WI38 (cell line): Measurements from ENCODE around the gene PEX1.
"Not testable (repeated sequence)": the region's sequence is repeated elsewhere in the genome, so short reads cannot be mapped to it uniquely, and the experiment has no call there.

ENCODE experiments used
- H3K4me3 ChIP-seq: 2 replicates; pipeline ENCODE4 v1.5.1; 2011; ENCODE audit warnings: low read depth, mild to moderate bottlenecking, control low read depth, low read length
- TF ChIP-seq, protein P1 (sequence below): IDR thresholded peaks from 2 replicates; pipeline ENCODE4 v1.5.1; 2012; ENCODE audit warnings: low read depth, mild to moderate bottlenecking, control low read depth, low read length

Gene PEX1

DNA sequence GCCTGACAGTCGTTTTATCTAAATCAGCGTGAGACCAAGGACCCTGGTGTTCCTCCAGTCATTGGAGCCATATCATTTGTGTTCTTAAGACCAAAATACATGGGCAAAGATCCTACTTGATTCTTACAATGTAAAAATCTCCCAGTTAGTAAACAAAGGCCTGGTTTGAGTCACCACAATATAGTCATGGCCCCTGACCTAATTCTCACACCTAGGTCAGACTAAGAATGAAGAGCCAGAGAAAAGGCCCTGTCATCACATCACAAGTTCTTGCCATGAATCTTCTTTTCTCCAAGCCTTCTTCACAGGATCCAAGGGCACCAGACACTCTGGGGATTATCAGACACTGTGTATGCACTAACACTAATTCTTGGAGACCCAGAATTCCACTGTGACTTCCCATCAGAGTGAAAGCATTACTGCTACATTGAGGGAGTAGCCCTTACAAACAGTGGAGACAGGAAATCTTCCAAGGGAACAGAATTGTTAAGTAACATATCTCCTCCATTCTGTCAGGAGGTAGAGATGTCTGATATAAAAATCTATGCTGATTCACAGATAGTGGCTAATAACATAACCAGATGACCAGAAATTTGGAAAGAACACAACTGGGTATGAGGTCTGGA, 42.9 kb downstream of the PEX1 start:
- TF ChIP-seq, protein P1, sequence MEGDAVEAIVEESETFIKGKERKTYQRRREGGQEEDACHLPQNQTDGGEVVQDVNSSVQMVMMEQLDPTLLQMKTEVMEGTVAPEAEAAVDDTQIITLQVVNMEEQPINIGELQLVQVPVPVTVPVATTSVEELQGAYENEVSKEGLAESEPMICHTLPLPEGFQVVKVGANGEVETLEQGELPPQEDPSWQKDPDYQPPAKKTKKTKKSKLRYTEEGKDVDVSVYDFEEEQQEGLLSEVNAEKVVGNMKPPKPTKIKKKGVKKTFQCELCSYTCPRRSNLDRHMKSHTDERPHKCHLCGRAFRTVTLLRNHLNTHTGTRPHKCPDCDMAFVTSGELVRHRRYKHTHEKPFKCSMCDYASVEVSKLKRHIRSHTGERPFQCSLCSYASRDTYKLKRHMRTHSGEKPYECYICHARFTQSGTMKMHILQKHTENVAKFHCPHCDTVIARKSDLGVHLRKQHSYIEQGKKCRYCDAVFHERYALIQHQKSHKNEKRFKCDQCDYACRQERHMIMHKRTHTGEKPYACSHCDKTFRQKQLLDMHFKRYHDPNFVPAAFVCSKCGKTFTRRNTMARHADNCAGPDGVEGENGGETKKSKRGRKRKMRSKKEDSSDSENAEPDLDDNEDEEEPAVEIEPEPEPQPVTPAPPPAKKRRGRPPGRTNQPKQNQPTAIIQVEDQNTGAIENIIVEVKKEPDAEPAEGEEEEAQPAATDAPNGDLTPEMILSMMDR: no peak

DNA sequence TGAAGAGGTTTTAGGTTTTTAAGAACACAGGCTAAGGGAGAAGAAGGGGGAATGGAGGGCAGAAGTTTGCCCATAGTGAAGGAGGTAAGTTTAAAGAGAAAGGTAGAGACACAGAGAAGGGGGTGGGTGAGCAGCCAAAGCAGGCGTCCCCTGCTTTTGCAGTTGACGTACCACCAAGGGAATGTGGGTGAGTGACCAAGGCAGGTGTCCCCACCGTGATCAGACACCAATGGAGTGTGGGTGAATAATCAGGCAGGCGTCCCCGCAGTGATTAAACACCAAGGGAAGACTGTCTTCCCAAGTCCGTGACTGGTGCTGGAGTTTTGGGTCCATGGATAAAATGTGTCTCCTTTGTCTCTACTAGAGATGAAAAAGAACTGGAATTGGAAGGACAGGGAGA, 44.1 kb downstream of the PEX1 start:
- not testable (repeated sequence) for H3K4me3 ChIP-seq

More for the DNA sequence above, 42.9 kb downstream of the PEX1 start:
- H3K4me3 ChIP-seq: no peak overlapping the region

DNA sequence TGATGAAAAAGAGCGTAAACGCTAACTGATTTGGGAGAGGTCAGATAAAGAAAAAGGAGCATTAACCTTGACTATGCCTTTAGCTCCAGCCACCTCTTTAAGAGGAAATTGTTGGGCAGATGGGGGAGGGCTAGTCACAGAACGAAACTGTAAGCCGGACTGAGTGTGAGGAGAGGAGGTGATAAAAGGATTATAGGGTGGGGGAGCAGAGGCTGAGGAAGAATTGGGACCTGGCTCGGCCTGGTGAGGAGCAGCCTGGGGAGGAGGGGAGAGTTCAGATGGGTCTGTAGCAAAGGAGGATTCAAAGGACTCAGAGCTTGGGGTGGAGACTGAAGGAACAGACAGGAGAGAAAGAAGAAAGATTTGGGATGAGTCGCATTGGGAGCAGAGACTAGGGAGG, 44.7 kb downstream of the PEX1 start:
- H3K4me3 ChIP-seq: not testable (repeated sequence)

DNA sequence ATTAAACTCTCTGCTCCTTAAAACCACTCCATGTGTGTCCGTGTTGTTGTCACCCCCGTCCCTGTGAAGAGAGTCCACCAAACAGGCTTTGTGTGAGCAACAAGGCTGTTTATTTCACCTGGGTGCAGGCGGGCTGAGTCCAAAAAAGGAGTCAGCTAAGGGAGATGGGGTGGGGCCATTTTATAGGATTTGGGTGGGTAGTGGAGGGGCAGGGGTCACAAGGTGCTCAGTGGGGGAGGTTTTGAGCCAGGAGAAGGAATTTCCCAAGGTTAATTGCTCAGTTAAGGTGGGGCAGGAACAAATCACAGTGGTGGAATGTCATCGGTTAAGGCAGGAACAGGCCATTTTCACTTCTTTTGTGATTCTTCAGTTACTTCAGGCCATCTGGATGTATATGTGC, 49.2 kb downstream of the PEX1 start:
- not testable (repeated sequence) for H3K4me3 ChIP-seq

DNA sequence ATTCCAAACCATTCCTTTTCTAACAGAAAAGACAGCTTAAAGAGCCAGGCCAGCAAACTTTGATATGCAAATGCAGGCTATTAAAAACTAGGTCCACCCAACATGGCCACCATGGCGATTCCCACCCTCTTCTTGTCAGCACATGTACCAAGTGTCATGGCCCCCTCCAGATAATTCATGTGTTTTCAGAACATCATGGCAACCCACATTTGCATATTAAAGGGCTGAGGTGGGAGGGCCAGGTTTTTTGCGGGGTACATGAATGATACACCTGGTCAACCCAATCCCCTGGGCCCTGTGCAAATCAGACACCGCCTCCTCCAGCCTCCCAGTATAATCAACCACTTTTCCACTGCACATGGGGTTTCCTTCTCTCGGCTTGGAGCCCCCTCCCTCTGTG, 49.6 kb downstream of the PEX1 start:
- H3K4me3 ChIP-seq: no peak overlapping the region
- TF ChIP-seq, protein P1: no peak

DNA sequence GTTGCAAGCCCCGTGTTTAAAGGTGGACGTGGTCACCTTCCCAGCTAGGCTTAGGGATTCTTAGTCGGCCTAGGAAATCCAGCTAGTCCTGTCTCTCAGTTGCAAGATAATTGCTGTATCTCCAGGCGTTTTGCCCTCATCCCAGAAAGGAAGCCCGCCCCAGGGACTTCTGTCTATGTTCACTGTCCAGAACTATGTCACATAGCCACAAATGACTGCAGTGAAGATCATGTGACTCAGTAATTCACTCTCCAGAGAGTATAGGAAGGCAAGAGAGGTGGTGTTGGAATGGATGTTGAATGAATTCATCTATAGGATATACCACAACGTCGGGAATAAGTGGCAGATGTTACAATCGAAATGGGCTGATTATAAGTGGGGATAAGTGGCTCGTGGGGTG, 50.2 kb downstream of the PEX1 start:
- TF ChIP-seq, protein P1: no peak
- no peak overlapping the region for H3K4me3 ChIP-seq

DNA sequence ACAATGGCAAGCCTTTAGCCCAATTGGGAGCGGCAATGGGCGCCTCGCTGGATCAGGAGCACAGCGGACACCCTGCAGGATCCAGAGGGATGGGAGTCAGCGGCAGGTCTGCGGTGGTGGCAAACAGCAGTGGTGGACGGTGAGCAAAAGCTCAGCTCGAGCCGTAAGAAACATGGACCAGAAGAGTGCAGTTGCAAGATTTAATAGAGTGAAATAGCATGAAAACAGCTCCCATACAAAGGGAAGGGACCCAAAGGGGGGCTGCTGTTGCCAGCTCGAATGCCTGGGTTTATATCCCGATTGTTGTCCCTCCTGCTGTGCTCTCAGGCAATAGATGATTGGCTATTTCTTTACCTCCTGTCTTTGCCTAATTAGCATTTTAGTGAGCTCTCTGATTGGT, 50.6 kb downstream of the PEX1 start, which contains the start of gene ERVW-1:
TSS of gene ERVW-1 (minus strand) at position 266 of the 400 bp plus-strand sequence. CDS start 7,565 bp downstream, outside the sequence.
- H3K4me3 ChIP-seq: not testable (repeated sequence)

DNA sequence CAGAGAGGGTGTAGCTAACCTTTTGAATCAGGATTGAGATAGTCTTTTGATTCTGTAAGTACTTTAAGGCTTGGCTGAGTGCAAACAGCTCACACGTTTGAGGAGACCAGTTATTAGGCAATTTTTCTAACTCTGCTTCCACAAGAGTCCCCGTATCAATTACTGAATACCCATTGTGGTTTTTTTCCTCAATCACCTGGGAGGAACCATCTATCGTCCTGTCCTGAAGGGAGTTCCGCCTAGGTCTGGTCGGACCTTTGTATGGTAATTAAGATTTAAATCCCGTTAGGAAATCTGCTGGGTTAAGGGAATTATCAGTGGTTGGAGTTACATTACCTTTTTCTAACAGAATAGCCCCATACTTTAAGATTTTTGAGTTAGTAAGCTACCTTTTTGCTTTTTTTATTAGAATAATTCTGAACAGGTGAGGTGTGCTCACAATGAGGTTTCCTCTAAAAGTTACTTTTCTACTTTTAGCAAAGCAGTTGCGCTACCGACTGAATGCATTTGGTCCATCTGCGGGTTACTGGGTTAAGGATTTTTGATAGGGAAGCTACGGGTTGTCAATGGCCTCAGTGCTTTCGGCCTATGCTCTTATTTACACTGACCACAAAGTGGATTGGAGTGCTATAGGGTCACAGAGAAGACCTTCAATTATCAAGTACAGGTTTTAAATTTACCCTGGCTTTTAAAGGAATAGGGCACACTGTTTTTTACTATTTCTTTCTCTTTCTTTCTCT, 52.3 kb downstream of the PEX1 start:
- H3K4me3 ChIP-seq: not testable (repeated sequence)

DNA sequence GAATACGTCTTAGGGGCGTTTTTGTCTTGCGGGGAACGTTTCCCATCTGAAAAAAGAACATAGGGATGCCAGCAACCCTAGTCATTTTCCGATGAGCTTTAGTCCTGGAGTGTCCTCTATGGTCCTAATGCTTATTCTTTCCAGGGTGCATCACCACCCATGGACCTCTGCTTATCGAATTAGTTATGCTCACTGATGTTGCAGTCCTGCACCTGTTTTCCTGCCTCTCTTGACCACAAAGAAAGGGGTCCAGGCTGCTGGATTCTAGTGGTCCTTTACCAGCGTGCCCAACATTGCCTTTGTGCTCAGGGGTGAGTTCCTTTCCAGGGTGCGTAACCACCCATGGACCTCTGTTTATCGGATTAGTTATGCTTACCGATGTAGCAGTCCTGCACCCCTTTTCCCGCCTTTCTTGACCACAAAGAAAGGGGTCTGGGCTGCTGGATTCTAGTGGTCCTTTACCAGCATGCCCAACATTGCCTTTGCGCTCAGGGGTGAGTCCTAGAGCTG, 53.0 kb downstream of the PEX1 start:
- not testable (repeated sequence) for H3K4me3 ChIP-seq

DNA sequence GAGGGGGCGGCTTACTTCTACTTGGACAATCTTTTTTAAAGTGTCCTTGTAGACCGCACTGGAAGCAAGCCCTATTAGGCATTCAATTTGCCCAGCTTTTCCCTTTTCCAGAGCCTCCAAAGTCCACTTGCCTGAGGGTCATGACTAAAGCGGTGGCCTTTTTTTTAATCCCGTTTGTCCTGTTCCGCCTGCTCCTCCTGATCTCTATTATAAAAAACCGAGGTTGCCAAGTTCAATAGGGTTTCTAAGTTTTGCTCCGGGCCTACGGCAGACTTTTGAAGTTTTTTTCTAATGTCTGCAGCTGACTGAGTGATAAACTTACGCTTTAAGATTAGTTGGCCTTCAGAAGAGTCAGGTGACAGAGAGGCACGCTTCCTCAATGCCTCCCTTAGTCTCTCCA, 54.3 kb downstream of the PEX1 start:
- H3K4me3 ChIP-seq: not testable (repeated sequence)

DNA sequence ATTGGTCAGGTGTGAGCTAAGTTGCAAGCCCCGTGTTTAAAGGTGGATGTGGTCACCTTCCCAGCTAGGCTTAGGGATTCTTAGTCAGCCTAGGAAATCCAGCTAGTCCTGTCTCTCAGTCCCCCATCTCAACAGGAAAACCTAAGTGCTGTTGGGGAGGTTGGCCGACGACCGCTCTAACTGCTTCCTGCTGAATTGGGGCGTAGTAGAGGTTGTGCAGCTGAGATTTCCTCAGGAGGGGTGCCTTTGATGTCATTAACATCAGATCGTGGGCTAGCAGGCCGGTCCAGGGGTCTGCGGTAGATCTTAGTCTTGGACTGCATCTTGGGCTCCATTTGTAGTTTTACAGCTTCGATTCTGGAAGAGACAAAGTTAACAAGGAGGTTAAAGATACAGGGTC, 59.7 kb downstream of the PEX1 start:
- H3K4me3 ChIP-seq: not testable (repeated sequence)

DNA sequence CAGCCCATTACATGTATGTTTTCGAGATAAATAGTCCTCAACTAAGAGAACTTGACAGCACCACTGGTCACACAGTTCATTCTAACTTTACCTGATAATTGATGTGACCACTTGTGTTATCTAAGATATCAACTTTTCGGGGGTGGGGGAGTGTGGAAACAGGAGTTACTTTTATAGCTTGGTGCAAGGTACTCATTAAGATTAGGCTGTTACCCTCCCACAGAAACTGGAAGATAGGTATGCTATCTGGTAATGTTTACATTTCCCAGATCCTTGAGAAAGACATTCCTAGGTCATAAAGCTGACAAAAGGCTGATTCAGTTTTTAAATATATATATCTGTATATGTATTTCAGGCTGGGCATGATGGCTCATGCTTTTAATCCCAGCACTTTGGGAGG, 61.6 kb downstream of the PEX1 start:
- TF ChIP-seq, protein P1: no peak
- no peak overlapping the region for H3K4me3 ChIP-seq
